HL-60 (cell line): ENCODE results near the gene ECI1.

Experiments used
- DNase-seq, 2 experiments: peaks; one replicate each; pipeline ENCODE4 v3.0.0-alpha.2; 2010 to 2020; ENCODE audit warnings: low read depth in 1 of 2, low spot score in 1 of 2
- H3K27ac ChIP-seq: fragments of 250-450 bp; sonication (Bioruptor Pico); replicated peaks from 2 replicates; pipeline ENCODE4 v1.5.1; 2020; ENCODE audit warnings: mild to moderate bottlenecking, moderate library complexity
- H3K27me3 ChIP-seq: fragments of 250-450 bp; sonication (Bioruptor Pico); 2 replicates; pipeline ENCODE4 v1.5.1; 2021; ENCODE audit warnings: mild to moderate bottlenecking, moderate library complexity; ENCODE audit not compliant: insufficient read depth, poor library complexity, severe bottlenecking
- H3K4me3 ChIP-seq: replicated peaks from 2 replicates; pipeline ENCODE4 v1.5.1; 2011; ENCODE audit warnings: mild to moderate bottlenecking, control low read depth, low read length; ENCODE audit not compliant: insufficient read depth
- CTCF ChIP-seq: IDR thresholded peaks from one replicate; pipeline ENCODE4 v1.5.1; 2011; ENCODE audit warnings: low read length, control low read depth, inconsistent platforms; ENCODE audit not compliant: insufficient read depth
- GABPA ChIP-seq: IDR thresholded peaks from 2 replicates; pipeline ENCODE4 v1.6.1; 2012; ENCODE audit warnings: low read depth
- POLR2AphosphoS5 ChIP-seq: IDR thresholded peaks from 2 replicates; pipeline ENCODE4 v1.6.1; 2012; ENCODE audit warnings: low read depth
- REST ChIP-seq: IDR thresholded peaks from 2 replicates; pipeline ENCODE4 v1.6.1; 2012; ENCODE audit warnings: low read depth; ENCODE audit not compliant: insufficient replicate concordance
- SPI1 ChIP-seq: IDR thresholded peaks from 2 replicates; pipeline ENCODE4 v1.6.1; 2012; ENCODE audit warnings: low read depth, mild to moderate bottlenecking, borderline replicate concordance

Gene ECI1

GRCh38 chr16:2285731-2286191 lies 34.4 kb upstream of the ECI1 start:
- DNase-seq = no peak
- Histone ChIP-seq H3K27ac (no peak overlapping the region), H3K4me3 (no peak overlapping the region), H3K27me3 (no peaks in the 10 kb centered on the region)
- no peak for TF ChIP-seq REST
- TF ChIP-seq CTCF = no peak
- TF ChIP-seq SPI1 = no peak
- TF ChIP-seq POLR2AphosphoS5 = no peak
- no peak for TF ChIP-seq GABPA

GRCh38 chr16:2284797-2285576 lies 33.6 kb upstream of the ECI1 start:
- TF ChIP-seq REST (no peak), SPI1 (no peak), POLR2AphosphoS5 (no peak), GABPA (no peak), CTCF (no peak)
- no peak for DNase-seq
- H3K4me3 ChIP-seq = no peak overlapping the region
- no peak overlapping the region for H3K27ac ChIP-seq
- no peaks in the 10 kb centered on the region for H3K27me3 ChIP-seq

- TF ChIP-seq GABPA (no peak), POLR2AphosphoS5 (no peak), REST (no peak), SPI1 (no peak), CTCF (no peak)
- DNase-seq = no peak
- H3K4me3 ChIP-seq = no peak overlapping the region
- no peak overlapping the region for H3K27ac ChIP-seq
- H3K27me3 ChIP-seq = no peaks in the 10 kb centered on the region
These were observed 32.8 kb upstream of the ECI1 start for GRCh38 chr16:2284001-2284770.
